GM21515 (cell line): ENCODE measurements around the gene PGBD5.

Experiments
- ATAC-seq: cut with Tn5 transposase; IDR thresholded peaks from one replicate; pipeline ENCODE4 v1.9.1; 2021; ENCODE audit not compliant: unreplicated experiment

PGBD5 gene

DNA sequence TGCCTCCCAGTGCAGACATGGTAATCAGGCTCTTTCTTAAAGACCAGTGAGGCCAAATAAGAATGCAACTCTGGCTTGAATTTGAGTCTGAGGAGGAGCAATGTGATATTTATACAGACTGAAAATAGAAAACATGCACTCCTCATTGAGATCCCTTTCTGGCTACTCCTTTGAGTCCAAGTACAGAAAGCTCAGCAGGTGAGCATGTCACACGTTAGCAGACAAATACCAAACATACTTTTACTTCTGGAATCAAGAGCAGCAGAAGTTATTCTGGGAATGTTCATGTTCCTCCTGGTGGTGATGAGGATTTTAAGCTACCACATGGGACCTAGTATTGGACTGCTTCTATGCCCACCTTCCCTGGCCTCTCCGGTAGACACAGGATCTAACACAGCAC lies 48.3 kb downstream of the PGBD5 start:
- no peak for ATAC-seq

DNA sequence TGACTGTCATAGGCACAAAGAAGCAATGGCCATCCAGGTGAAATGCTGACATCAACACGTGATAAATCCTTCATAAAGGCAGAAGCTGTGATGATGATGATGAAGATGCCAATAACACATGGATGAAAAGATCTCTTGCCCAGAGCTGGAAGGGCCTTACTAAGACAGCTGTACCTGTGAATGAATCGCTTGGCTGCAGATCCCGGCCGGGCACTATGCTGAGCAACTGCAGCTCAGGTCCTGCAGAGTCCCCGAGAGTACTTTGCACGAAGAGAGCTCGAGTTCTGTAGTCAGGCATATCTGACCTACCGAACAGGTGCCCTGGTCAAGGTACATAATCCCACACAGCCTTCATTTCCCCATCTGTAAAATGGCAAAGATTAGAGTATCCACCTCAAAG lies 48.8 kb downstream of the PGBD5 start:
- ATAC-seq = no peak

DNA sequence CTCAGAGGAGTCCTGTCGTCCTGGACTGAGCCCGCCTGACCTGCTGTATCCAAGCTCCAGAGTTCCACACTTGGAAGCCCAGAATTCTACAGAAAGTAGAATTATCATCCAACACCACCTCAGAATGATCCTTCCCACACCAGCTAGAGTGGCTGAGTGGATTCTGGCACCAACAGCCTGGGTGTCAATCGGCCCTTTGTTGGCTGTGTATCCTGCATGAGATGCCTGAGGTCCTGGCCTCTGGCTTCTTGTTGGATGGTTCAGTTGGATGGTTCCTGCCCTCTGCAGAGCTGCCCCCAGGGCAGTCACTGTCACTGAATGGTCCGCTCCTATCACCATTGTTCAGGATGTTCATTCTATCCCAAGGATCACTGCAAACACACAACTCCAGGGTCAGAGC lies 49.8 kb downstream of the PGBD5 start:
- ATAC-seq = no peak

DNA sequence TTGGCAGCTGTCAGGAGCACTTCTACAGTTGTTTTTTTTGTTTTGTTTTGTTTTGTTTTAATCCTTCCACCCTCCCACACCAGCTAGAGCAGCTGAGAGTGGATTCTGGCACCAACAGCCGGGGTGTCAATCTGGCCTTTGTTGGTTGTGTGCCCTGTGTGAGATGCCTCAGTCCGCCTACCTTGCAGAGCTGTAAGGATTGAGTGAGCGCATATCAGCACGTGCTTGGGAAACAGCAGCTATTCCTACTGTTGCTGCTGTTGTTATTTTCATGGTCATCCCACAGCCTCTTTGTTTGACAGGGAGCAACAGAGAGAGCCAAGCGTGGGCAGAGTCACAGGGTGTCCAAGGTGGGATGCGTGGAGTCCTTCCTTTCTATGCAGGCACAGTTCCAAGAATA lies 50.4 kb downstream of the PGBD5 start:
- no peak for ATAC-seq

DNA sequence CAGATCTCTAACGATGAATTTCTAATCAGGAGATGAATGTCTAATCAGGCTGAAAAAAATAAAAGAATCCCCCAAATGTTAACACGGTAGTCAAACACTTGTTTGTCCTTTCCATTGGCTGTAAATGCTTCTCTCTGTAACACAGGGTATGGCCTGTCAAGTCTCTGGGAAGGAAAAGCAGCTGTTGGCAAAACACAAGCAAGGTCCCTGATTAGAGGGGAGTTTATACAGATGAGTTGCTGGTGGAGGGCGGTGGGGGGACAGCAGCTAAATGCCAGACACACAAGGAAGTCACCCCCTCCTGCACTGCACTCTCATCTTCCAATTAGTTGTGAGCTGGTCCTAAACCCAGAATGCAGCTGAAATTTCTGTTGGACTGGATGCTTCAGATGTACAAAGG lies 51.0 kb downstream of the PGBD5 start:
- no peak for ATAC-seq

DNA sequence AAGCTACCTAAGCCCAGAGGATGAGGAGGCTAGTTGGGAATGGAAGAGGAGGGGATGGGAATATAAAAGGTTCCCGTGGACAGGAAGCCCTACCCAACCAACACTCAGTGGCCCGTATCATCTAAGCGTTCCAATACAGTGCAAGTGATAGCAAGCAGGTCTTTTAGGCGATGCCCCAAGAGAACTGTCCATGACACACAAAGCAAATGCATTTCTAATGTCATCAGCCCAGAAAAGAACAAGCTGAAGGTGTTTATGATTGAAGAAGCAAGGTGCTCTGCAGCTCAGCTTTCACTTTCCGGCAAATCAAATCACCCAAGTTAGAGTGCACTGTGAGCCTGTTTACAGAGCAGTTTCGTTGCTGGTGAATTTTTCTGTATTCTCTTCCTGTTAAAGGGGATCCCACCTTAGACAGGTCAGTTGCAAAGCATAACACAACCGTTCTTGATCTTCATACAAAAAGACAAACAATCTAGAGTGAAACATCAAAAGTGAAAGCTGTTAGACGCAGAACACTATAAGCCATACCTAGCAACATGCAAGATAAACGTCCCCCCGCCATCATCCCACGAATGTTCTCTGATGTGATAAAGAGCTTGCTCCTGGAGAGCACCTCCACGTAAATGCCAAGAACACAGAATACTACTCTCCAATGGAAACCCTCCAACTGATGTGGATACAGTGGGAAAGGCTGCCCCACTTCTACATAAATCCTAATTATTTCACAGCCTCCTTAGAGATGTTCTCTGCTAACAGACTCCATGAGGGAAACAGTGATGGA lies 54.0 kb downstream of the PGBD5 start:
- ATAC-seq = no peak

DNA sequence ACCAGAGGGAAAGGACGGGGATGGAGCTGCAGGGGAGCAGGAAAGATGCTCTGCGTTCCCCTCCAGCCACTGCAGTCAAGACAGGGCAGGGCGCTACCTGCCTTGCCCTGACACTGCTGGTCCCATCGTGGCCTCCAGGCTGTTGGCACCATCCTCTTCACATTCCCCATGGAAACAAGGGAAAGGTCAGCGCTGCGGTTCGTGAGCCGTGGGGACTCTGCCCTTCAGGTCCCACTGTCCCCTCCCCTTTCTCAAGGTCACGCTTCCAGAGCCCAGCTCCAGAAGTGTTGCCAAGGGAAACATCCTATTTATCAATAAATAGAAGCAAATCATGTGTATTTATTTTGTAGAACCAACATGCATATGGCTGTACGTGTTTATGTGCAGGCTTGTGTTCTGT lies 56.0 kb downstream of the PGBD5 start:
- no peak for ATAC-seq

DNA sequence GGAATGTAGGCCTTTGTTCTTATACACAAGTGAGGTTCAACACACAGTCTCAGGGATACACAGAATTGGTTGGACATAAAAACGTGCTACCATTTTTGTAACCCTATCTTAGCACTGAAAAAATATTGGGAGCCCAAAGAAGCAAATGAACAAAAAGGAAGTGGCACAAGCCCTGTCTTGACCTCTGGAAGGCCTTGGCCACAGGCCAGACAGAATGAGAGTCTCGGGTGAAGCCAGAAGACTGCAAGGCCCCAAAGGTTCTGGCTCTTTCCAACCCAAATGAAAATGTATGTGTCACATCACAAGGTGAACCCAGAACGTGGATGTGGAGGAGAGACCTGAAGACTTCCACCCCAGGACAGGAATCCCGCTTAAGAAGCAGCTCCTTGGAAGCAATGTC lies 57.3 kb downstream of the PGBD5 start:
- no peak for ATAC-seq

DNA sequence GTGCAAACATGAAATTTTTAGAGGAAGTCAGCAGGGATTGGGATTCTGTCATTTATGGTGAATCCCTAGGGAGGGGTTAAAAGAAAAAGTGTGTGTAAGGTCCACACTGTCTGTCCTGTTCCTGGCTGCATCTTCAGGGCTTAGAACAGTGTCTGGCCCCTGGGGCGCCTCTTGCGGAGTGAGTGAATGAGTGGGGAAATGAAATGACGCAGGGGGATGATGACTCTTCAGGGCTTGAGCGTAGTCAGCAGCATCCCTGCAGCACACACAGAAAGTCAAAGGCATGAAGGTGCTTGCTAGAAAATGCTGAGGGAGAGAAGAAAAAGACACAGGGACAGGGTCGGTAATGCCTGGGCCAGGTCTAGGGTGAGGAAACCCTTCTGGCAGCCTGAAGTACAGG lies 57.8 kb downstream of the PGBD5 start:
- ATAC-seq = no peak

DNA sequence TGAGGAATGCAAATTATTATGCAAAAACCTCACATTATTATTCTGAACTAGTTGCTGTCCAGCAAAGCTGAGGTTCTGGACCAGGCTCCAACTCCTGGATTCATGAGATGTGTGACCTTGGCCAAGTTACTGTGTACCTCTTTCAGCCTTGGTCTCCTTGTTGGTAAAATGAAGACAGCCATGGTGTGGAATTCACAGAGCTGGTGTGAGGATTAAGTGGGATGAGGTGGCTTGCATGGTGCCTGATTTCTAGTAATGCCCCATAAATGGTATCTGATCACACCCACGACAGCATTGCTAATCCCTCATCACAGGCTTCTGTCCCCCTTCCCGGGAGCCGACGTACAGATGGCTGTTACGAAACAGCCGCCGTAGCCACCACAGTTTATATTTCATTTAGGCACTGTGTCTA lies 59.6 kb downstream of the PGBD5 start:
- no peak for ATAC-seq

DNA sequence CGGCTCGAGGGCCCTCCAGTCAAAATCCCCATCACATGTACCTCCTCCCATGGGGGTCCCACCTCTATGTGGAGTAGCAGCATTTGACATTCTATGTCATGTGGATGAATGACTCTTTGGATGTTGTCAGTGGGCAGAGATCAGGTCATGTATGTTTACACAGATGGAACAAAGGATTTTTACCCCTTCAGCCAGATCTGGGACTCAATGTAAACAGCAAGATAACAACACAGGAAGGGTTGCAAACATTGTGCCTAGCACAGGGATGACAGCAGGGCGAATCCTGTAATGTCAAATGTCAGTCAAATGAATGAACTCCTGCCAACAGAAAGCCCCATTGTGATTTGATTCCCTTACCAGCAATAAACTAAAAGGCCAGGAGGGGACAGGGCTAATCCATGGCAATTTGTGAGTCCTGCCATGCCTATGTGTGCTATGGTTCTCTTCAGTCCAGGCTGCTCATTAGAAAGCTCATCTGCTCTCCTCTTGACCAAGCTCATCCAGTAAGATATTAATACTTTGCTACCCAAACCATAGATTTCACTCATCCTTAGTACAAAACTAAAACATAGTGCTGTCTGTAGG lies 60.3 kb downstream of the PGBD5 start:
- no peak for ATAC-seq

DNA sequence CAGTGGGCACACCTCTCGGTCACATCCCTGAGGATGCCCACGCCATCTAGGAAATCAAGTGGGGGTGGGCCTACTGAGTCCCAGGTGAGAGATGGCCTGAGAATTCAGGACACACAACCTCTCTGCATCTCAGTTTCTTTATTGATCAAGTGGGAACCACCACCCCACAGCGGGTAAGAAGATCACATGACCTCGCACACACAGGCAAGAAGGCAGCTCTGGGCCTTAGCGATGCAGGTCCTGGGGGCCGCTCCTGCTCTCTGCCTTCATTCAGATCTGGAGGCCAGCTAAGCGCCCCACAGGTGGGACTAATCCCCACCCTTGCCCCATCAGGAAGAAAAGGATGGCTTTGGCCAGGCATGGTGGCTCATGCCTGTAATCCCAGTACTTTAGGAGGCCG lies 63.2 kb downstream of the PGBD5 start:
- no peak for ATAC-seq

DNA sequence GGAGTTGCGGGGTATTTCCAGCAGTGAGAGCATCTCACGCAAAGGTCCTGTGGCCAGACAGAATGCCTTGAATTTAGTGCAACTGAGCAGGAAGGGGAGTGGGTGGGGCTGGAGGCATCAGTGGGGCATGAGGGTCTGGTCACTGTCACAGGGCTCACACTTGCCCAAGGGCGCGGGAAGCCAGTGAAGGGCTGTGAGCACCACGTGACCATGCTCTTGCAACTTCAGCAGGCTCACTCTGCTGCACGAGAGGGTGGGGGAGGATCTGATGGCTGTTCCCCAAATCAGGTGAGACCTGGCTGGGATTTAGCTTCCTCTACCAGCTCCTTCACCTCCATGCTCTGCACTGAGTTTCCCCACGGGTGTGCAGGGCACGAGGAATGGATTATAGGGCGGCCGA lies 64.2 kb downstream of the PGBD5 start:
- ATAC-seq = no peak

DNA sequence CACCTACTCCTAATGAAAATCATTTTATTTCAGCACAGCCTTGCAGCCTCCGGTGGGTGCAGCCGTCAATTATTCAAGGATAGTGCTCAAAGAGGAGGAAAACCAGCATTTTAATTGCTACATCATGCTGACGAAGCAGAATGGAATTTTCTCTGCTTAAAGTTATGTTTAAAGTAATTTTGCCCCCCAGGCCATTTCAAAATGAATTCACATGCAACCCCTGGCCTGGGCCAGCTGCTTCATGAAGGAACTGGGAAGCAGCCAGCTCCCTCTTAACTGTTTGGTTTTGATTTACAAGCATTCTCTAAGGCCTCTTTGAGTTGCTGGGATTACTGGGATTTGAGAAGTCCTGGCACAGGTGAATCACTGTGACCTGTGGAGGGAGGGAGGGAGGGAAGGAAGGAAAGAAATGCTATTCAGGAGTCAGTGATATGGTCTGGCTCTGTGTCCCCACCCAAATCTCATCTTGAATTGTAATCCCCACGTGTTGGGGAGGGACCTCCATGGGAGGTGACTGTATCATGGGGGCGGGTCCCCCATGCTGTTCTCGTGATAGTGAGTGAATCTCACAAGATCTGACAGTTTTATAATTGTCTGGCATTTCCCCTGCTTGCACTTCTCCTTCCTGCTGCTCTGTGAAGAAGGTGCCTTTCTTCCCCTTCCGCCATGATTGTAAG lies 66.0 kb downstream of the PGBD5 start:
- no peak for ATAC-seq

DNA sequence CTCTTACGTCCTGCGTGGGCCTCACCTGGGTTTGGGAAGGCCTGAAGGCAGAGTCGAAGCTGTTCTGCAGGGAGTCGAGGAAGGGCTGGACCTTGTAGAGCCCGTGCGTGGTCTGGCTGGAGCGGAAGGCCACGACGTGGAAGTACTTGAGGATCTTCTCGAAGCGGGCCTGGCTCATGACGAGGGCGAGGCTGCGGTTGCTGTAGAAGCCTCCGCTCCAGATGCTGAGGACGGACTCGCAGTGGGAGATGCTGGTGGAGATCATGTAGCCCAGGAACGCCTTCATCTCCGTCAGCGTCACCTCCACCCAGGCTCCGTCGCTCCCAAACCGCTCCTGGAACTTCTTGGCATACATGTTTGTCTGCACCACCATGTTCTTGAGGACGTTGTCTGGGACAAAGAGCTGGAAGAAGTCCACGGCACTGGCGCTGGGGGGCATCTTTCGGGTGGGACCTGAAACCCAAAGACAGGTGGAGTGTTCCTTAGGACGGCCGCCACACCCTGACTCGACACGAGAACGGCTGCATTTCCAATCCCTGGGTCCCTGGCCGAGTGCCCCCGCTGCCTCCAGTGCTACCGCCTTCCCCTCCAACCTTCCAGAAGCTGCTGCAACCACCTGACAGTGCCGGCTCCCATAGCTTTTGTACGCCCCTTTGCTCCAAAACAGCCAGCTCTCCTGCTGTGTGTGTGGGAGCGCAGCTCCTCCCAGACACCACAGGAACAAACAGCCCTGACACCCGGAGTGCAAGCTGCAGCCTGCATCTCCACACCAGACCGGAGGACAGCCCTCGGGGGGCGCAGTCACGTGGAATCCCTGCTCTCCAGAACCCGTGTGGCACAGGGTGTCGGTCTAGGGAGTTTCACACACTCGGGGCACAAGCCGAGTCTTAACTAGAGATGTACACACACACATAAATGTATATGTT lies 69.0 kb downstream of the PGBD5 start:
- ATAC-seq = no peak

DNA sequence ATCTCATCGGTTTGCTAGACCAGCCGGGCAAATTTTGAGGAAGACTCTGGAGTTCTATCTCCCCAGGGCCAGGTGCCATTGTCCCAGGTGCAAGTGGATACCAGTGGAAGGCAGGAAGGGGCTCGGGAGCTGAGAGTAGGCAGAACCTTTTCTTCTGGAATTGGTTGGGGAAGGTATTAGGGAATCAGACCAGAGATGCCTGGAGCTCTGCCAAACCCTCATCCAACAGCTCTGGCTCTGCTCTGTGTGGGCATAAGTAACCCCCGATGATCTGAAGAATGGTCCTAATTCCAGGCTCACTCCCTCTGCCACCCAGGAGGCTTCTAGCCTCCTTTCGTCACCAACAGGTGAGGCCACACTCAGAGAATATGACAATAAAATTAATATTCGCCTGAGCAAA lies 69.9 kb downstream of the PGBD5 start:
- ATAC-seq = no peak

DNA sequence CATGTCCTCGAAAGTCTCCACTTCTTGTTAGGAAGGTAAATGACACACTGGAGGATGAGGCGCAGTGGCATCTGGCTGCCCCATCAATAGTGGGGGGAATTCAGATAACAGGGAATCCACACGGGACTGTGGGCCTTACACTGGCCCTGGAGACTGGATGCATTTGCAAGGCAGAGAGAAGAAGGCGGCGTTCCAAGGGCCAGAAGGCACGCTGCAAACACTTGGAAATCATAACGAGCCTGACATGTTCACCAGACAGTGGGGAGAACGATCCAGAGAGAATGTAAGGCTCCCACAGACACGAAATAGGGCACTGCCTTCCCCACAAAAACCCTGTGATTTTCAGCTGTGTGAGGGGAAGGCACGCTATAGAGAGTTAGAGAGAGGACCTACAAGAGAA lies 70.5 kb downstream of the PGBD5 start:
- ATAC-seq = no peak

DNA sequence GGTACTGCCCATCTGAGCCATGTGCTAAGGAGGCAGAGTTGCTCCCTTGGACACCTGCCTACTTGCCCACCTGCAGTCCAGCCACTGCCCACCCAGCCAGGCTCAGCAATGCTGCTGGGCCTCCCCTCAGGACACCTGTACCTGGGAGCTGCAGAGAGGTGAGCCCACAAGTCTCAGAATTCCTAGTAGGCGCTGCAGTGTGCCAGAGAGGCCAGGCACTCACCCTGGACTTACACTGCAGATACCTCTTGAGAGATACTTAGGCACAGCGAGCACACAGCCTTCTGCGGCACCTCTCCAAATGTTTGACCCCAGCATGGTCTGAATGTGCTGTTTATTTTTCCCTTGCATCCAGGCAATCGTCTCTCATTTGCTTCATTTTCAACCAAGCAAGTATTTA lies 71.0 kb downstream of the PGBD5 start:
- ATAC-seq = no peak

DNA sequence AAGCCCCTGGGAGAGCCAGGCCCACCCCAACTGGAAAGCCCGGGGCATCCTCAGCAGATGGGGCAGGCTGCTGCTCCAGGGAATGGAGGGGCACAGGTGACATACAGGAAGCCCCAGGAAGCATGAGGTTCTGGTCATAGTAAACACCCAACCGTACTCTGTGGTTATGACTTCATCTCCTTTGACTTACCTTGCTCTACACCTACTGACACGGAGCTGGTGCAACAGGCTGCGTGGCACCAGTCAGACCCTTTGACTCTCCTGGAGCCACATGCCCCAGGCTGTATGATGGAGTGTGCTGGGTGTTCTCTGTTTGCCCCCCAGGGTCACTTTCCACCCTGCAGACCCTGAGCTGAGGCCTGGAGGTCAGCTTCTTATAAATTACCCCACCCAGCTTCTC lies 72.1 kb downstream of the PGBD5 start:
- no peak for ATAC-seq

DNA sequence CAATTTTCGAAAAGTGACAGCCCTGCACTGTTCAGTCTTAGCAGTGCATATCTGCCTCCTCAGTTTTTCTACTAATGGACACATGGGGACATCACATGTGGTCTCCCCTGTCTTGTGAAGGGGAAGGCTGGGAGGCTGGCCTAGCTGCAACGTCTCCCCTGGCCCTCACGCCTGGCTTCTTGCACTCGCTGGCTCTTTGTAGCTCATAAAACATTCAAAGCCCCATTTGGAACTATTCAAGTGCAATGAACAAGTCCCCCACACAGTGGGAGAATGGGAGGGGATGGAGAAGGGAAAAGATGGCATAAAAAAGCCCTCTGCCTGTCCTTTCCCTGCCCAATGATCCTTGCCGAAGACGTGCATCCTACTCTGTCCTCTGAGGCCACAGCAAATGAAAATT lies 73.6 kb downstream of the PGBD5 start:
- ATAC-seq = no peak

DNA sequence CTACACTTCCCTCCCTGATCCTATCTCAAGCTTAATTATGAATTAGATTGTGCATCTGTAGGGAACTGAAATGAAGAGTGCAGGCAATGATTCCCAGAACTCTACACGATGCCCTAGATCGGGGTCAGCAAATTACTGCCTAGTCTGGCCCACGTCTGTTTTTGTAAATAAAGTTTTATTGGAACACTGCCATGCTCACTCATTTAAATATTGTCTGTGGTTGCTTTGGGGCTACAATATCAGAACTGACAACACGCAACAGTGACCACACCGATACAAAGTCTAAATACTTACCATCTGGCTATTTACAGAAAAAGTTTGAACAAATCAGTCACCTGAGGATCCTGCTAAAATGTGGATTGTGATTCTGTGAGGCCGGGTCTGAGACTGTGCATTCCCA lies 74.1 kb downstream of the PGBD5 start:
- no peak for ATAC-seq
